Nephron progenitor cell (in vitro differentiated cells): ENCODE measurements around the gene ZNF454.

Source experiments
- DNase-seq: peaks from one replicate; pipeline ENCODE4 v3.0.0; 2021
- H3K27ac Mint-ChIP-seq: 2 replicates; pipeline ENCODE4 v1.8.0; 2021; ENCODE audit warnings: mild to moderate bottlenecking, moderate library complexity, mixed read lengths
- H3K27me3 Mint-ChIP-seq: 2 replicates; pipeline ENCODE4 v1.8.0; 2021; ENCODE audit warnings: mild to moderate bottlenecking, low read depth, mixed read lengths; ENCODE audit not compliant: poor library complexity
- H3K36me3 Mint-ChIP-seq: 2 replicates; pipeline ENCODE4 v1.8.0; 2021; ENCODE audit warnings: low read depth, mixed read lengths
- H3K4me1 Mint-ChIP-seq: 2 replicates; pipeline ENCODE4 v1.8.0; 2021; ENCODE audit warnings: mixed read lengths
- H3K4me3 Mint-ChIP-seq: 2 replicates; pipeline ENCODE4 v1.8.0; 2021; ENCODE audit warnings: mild to moderate bottlenecking, moderate library complexity, mixed read lengths
- H3K9me3 Mint-ChIP-seq: 2 replicates; pipeline ENCODE4 v1.8.0; 2021; ENCODE audit warnings: mild to moderate bottlenecking, moderate library complexity, mixed read lengths
- CTCF ChIP-seq: fragments of 200-600 bp; sonication (generic); IDR thresholded peaks from 2 replicates; pipeline ENCODE4 v1.5.0; 2021; ENCODE audit warnings: antibody characterized with exemption

ZNF454 gene

GRCh38 chr5:178991190-178992145 lies 50.5 kb downstream of the ZNF454 start:
- no peak for DNase-seq
- peaks cover 72% of the 10 kb centered on the region for H3K9me3 Mint-ChIP-seq
- H3K36me3 Mint-ChIP-seq = no peaks in the 10 kb centered on the region
- no peak overlapping the region for H3K27ac Mint-ChIP-seq
- H3K27me3 Mint-ChIP-seq = peaks cover 46% of the 10 kb centered on the region
- no peak for TF ChIP-seq CTCF
- H3K4me1 Mint-ChIP-seq = peaks cover 3% of the 10 kb centered on the region
- H3K4me3 Mint-ChIP-seq = no peak overlapping the region

GRCh38 chr5:178992291-178992895 lies 51.4 kb downstream of the ZNF454 start:
- Mint-ChIP-seq H3K27me3 (peaks cover 52% of the 10 kb centered on the region), H3K27ac (no peak overlapping the region), H3K4me1 (peaks cover 3% of the 10 kb centered on the region), H3K36me3 (no peaks in the 10 kb centered on the region), H3K4me3 (peak overlapping the region; percentile 51), H3K9me3 (peaks cover 71% of the 10 kb centered on the region)
- TF ChIP-seq CTCF = no peak
- DNase-seq = no peak

GRCh38 chr5:178993236-178993765 lies 52.3 kb downstream of the ZNF454 start:
- no peaks in the 10 kb centered on the region for H3K36me3 Mint-ChIP-seq
- peaks cover 3% of the 10 kb centered on the region for H3K4me1 Mint-ChIP-seq
- no peak overlapping the region for H3K27ac Mint-ChIP-seq
- H3K4me3 Mint-ChIP-seq = peak overlapping the region; percentile 36
- H3K27me3 Mint-ChIP-seq = peaks cover 60% of the 10 kb centered on the region
- no peak for DNase-seq
- H3K9me3 Mint-ChIP-seq = peaks cover 63% of the 10 kb centered on the region
- no peak for TF ChIP-seq CTCF

GRCh38 chr5:178993955-178994579 lies 53.1 kb downstream of the ZNF454 start:
- Mint-ChIP-seq H3K27ac (no peak overlapping the region), H3K27me3 (peaks cover 64% of the 10 kb centered on the region), H3K4me3 (peak overlapping the region; percentile 63), H3K9me3 (peaks cover 62% of the 10 kb centered on the region), H3K36me3 (no peaks in the 10 kb centered on the region), H3K4me1 (peaks cover 3% of the 10 kb centered on the region)
- no peak for DNase-seq
- no peak for TF ChIP-seq CTCF

- TF ChIP-seq CTCF = no peak
- H3K4me1 Mint-ChIP-seq = peaks cover 3% of the 10 kb centered on the region
- no peak within 1 kb of the TSS for H3K27ac Mint-ChIP-seq
- DNase-seq = peak; percentile 57
- H3K4me3 Mint-ChIP-seq = peak within 1 kb of the TSS; percentile 74
- H3K27me3 Mint-ChIP-seq = peaks cover 68% of the 10 kb centered on the region
- no peaks in the 10 kb centered on the region for H3K36me3 Mint-ChIP-seq
- peaks cover 56% of the 10 kb centered on the region for H3K9me3 Mint-ChIP-seq
These were observed 53.8 kb downstream of the ZNF454 start, which contains the start of gene GRM6 for GRCh38 chr5:178994580-178995340. Gene GRM6 (minus strand): TSS chr5:178995320. CDS start chr5:178994944, 376 bp downstream.
